H9 (cell line): Measurements from ENCODE around the gene GRK3. TPM values are rescaled to one million over a fixed set of nuclear protein-coding genes. Genes with fewer than 3 reads are reported as not detected.

ENCODE experiments used
- DNase-seq: peaks from one replicate; pipeline ENCODE4 v3.0.0-alpha.2; 2017
- H2AFZ ChIP-seq: one replicate; pipeline ENCODE4 v1.6.1; 2013; ENCODE audit warnings: mild to moderate bottlenecking, low read length, control low read depth, moderate library complexity
- H2AK5ac ChIP-seq: 2 replicates; pipeline ENCODE4 v1.6.1; 2013; ENCODE audit warnings: low read length, control low read depth, mixed read lengths; ENCODE audit not compliant: insufficient read length
- H2BK120ac ChIP-seq: one replicate; pipeline ENCODE4 v1.6.1; 2013; ENCODE audit warnings: low read depth, mild to moderate bottlenecking, low read length, control low read depth, inconsistent platforms; ENCODE audit not compliant: poor library complexity, severe bottlenecking
- H2BK12ac ChIP-seq: 2 replicates; pipeline ENCODE4 v1.6.1; 2013; ENCODE audit warnings: low read length, control low read depth, mixed read lengths, low read depth; ENCODE audit not compliant: insufficient read length
- H2BK15ac ChIP-seq: 2 replicates; pipeline ENCODE4 v1.6.1; 2013; ENCODE audit warnings: low read depth, low read length, control low read depth
- H2BK20ac ChIP-seq: one replicate; pipeline ENCODE4 v1.6.1; 2013; ENCODE audit warnings: low read depth, mild to moderate bottlenecking, low read length, control low read depth, inconsistent platforms; ENCODE audit not compliant: poor library complexity, severe bottlenecking
- H2BK5ac ChIP-seq: 2 replicates; pipeline ENCODE4 v1.6.1; 2013; ENCODE audit warnings: low read length, control low read depth, mixed read lengths; ENCODE audit not compliant: insufficient read length
- H3K14ac ChIP-seq: 2 replicates; pipeline ENCODE4 v1.6.1; 2013; ENCODE audit warnings: low read length, control low read depth; ENCODE audit not compliant: insufficient read depth
- H3K18ac ChIP-seq: 2 replicates; pipeline ENCODE4 v1.6.1; 2013; ENCODE audit warnings: low read depth, mild to moderate bottlenecking, mixed read lengths, low read length, control low read depth; ENCODE audit not compliant: insufficient read length
- H3K23ac ChIP-seq: 2 replicates; pipeline ENCODE4 v1.6.1; 2013; ENCODE audit warnings: low read length, control low read depth, mixed read lengths, low read depth; ENCODE audit not compliant: insufficient read length
- H3K23me2 ChIP-seq: 2 replicates; pipeline ENCODE4 v1.6.1; 2013; ENCODE audit warnings: low read depth, mild to moderate bottlenecking, mixed read lengths, low read length, control low read depth; ENCODE audit not compliant: insufficient read length, poor library complexity, severe bottlenecking
- H3K27ac ChIP-seq: 2 replicates; pipeline ENCODE4 v1.5.1; 2013; ENCODE audit warnings: low read length, control low read depth, mixed read lengths, low read depth; ENCODE audit not compliant: insufficient read length
- H3K27me3 ChIP-seq: 2 replicates; pipeline ENCODE4 v1.6.1; 2013; ENCODE audit warnings: low read length, control low read depth, inconsistent platforms; ENCODE audit not compliant: insufficient read depth
- H3K4ac ChIP-seq: 2 replicates; pipeline ENCODE4 v1.6.1; 2013; ENCODE audit warnings: low read depth, mild to moderate bottlenecking, control low read depth, inconsistent platforms, low read length, moderate library complexity
- H3K4me1 ChIP-seq: 2 replicates; pipeline ENCODE4 v1.6.1; 2013; ENCODE audit warnings: low read length, control low read depth, inconsistent platforms; ENCODE audit not compliant: insufficient read depth
- H3K4me2 ChIP-seq: 2 replicates; pipeline ENCODE4 v1.6.1; 2013; ENCODE audit warnings: low read length, control low read depth, mixed read lengths; ENCODE audit not compliant: insufficient read length, insufficient read depth
- H3K56ac ChIP-seq: 2 replicates; pipeline ENCODE4 v1.6.1; 2013; ENCODE audit warnings: low read depth, mild to moderate bottlenecking, mixed read lengths, low read length, control low read depth; ENCODE audit not compliant: insufficient read length
- H3K79me1 ChIP-seq: 2 replicates; pipeline ENCODE4 v1.6.1; 2013; ENCODE audit warnings: low read depth, mild to moderate bottlenecking, moderate library complexity, low read length, control low read depth, inconsistent platforms; ENCODE audit not compliant: insufficient read depth, poor library complexity, severe bottlenecking
- H3K79me2 ChIP-seq: 2 replicates; pipeline ENCODE4 v1.6.1; 2013; ENCODE audit warnings: low read length, control low read depth, inconsistent platforms; ENCODE audit not compliant: insufficient read depth
- H3K9ac ChIP-seq: 2 replicates; pipeline ENCODE4 v1.6.1; 2013; ENCODE audit warnings: low read length, control low read depth, mixed read lengths; ENCODE audit not compliant: insufficient read length; ENCODE audit errors: extremely low read depth
- H3K9me3 ChIP-seq: one replicate; pipeline ENCODE4 v1.6.1; 2013; ENCODE audit warnings: low read depth, low read length, inconsistent platforms; ENCODE audit not compliant: control insufficient read depth
- H3T11ph ChIP-seq: one replicate; pipeline ENCODE4 v1.6.1; 2013; ENCODE audit warnings: mild to moderate bottlenecking, low read length, control low read depth, inconsistent platforms
- H4K20me1 ChIP-seq: one replicate; pipeline ENCODE4 v1.6.1; 2013; ENCODE audit not compliant: control insufficient read depth, insufficient read length, insufficient read depth
- H4K5ac ChIP-seq: 2 replicates; pipeline ENCODE4 v1.6.1; 2013; ENCODE audit warnings: low read depth, mild to moderate bottlenecking, mixed read lengths, low read length, control low read depth; ENCODE audit not compliant: insufficient read length
- H4K8ac ChIP-seq: replicated peaks from 2 replicates; pipeline ENCODE4 v1.6.1; 2013; ENCODE audit warnings: low read length, control low read depth, mixed read lengths, low read depth; ENCODE audit not compliant: insufficient read length
- H4K91ac ChIP-seq: 2 replicates; pipeline ENCODE4 v1.6.1; 2013; ENCODE audit warnings: low read depth, mild to moderate bottlenecking, moderate library complexity, mixed read lengths, low read length, control low read depth; ENCODE audit not compliant: insufficient read length
- H3K27ac Mint-ChIP-seq, 3 experiments: 2 replicates in 2 of 3; 3 replicates in 1 of 3; pipeline ENCODE4 v1.8.0; 2020 to 2021; ENCODE audit warnings: mixed read lengths in 3 of 3, mild to moderate bottlenecking in 1 of 3, moderate library complexity in 1 of 3
- H3K27me3 Mint-ChIP-seq: 2 replicates; pipeline ENCODE4 v1.8.0; 2021; ENCODE audit warnings: low read depth, mild to moderate bottlenecking, moderate library complexity, mixed read lengths
- H3K36me3 Mint-ChIP-seq, 3 experiments: 2 replicates in 2 of 3; 3 replicates in 1 of 3; pipeline ENCODE4 v1.8.0; 2020 to 2021; ENCODE audit warnings: low read depth in 3 of 3, mixed read lengths in 3 of 3; ENCODE audit not compliant: insufficient read depth in 1 of 3
- H3K4me1 Mint-ChIP-seq, 2 experiments: 2 replicates each; pipeline ENCODE4 v1.8.0; 2020; ENCODE audit warnings: mixed read lengths in 2 of 2
- H3K4me3 Mint-ChIP-seq, 2 experiments: 2 replicates in 1 of 2; 3 replicates in 1 of 2; pipeline ENCODE4 v1.8.0; 2020 to 2021; ENCODE audit warnings: mild to moderate bottlenecking in 2 of 2, mixed read lengths in 2 of 2, moderate library complexity in 1 of 2
- H3K9me3 Mint-ChIP-seq, 2 experiments: 2 replicates in 1 of 2; 3 replicates in 1 of 2; pipeline ENCODE4 v1.8.0; 2020; ENCODE audit warnings: mild to moderate bottlenecking in 2 of 2, mixed read lengths in 2 of 2, moderate library complexity in 1 of 2
- WGBS: extraction: QIAGEN DNeasy Blood & Tissue Kit; methylation state at CpG from one replicate; pipeline ENCODE4 v1.1.7; 2013; ENCODE audit warnings: missing lambda C conversion rate, low lambda C conversion rate, mixed read lengths; ENCODE audit not compliant: insufficient read length; ENCODE audit errors: extremely low coverage; 5-methylcytosine and 5-hydroxymethylcytosine counted together
- total RNA-seq: library from RNA; stranded (reverse); gene quantifications from 2 replicates; pipeline ENCODE4 v1.2.1, GENCODE V29; 2021
- TF ChIP-seq, protein P1 (sequence below): fragments of 200-600 bp; sonication (generic); conservative IDR thresholded peaks from 3 replicates; pipeline ENCODE4 v1.8.0; 2021; ENCODE audit warnings: antibody characterized with exemption, mild to moderate bottlenecking

Gene GRK3
- total RNA-seq, 1 experiment from 2014 or later: 23.9 TPM

DNA sequence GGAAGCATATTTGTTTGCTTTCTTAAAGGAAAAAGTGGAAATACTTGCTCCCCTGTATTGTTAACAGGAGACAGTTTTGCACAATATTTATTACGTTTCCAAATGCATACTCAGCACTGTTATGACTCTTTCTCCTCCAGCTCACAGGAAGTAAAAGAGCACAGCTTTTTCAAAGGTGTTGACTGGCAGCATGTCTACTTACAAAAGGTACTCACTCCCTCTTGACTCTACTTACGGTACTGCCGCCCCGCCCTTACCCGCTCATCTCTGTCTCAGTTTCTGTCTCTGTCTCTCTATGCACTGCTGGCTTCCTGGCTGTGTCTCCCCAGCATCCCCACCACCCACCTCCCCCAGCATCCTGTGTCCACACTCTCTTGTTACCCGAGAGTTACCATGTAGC, 145.3 kb downstream of the GRK3 start:
- H3K23me2 ChIP-seq: no peaks in the 10 kb centered on the region
- H4K5ac ChIP-seq: no peak overlapping the region
- no peak overlapping the region for H3K4ac ChIP-seq
- Mint-ChIP-seq H3K9me3 (no peaks in the 10 kb centered on the region), H3K36me3 (peaks cover 2 to 14% (median 11%) of the 10 kb centered on the region in 3 experiments; a peak in 5 of 7 replicates), H3K27me3 (no peaks in the 10 kb centered on the region), H3K4me1 (no peaks in the 10 kb centered on the region), H3K4me3 (no peak overlapping the region), H3K27ac (peak overlapping the region in 1 of 3 experiments; percentile 50; a peak in 1 of 7 replicates)
- H2BK20ac ChIP-seq: no peak overlapping the region
- no peak overlapping the region for H3K56ac ChIP-seq
- H3K14ac ChIP-seq: no peak overlapping the region
- H4K8ac ChIP-seq: no peak overlapping the region
- no peak overlapping the region for H3K18ac ChIP-seq
- no peak overlapping the region for H2AFZ ChIP-seq
- no peak overlapping the region for H3K27ac ChIP-seq
- H3K9ac ChIP-seq: no peak overlapping the region
- no peak overlapping the region for H2BK120ac ChIP-seq
- H3K79me1 ChIP-seq: no peaks in the 10 kb centered on the region
- H3K4me2 ChIP-seq: no peak overlapping the region
- no CpG with 5 or more reads among the region's 6 CpGs for WGBS
- no peaks in the 10 kb centered on the region for H3K27me3 ChIP-seq
- no peaks in the 10 kb centered on the region for H3K79me2 ChIP-seq
- no peak overlapping the region for H2BK15ac ChIP-seq
- no peak overlapping the region for H4K91ac ChIP-seq
- TF ChIP-seq, protein P1, sequence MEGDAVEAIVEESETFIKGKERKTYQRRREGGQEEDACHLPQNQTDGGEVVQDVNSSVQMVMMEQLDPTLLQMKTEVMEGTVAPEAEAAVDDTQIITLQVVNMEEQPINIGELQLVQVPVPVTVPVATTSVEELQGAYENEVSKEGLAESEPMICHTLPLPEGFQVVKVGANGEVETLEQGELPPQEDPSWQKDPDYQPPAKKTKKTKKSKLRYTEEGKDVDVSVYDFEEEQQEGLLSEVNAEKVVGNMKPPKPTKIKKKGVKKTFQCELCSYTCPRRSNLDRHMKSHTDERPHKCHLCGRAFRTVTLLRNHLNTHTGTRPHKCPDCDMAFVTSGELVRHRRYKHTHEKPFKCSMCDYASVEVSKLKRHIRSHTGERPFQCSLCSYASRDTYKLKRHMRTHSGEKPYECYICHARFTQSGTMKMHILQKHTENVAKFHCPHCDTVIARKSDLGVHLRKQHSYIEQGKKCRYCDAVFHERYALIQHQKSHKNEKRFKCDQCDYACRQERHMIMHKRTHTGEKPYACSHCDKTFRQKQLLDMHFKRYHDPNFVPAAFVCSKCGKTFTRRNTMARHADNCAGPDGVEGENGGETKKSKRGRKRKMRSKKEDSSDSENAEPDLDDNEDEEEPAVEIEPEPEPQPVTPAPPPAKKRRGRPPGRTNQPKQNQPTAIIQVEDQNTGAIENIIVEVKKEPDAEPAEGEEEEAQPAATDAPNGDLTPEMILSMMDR: no peak
- H2BK5ac ChIP-seq: no peak overlapping the region
- H2AK5ac ChIP-seq: no peak overlapping the region
- no peak overlapping the region for H3K23ac ChIP-seq
- H3K4me1 ChIP-seq: no peaks in the 10 kb centered on the region
- no peak for DNase-seq
- no peaks in the 10 kb centered on the region for H3K9me3 ChIP-seq
- H3T11ph ChIP-seq: no peak overlapping the region
- no peak overlapping the region for H2BK12ac ChIP-seq
- H4K20me1 ChIP-seq: no peaks in the 10 kb centered on the region
